Rectal smooth muscle tissue (tissue), 1 donor: ENCODE measurements around the gene DCAF8L2.

ENCODE experiments used
- H3K27ac ChIP-seq: one replicate; pipeline ENCODE4 v1.7.0; 2013; ENCODE audit warnings: low read depth, low read length, inconsistent platforms
- H3K27me3 ChIP-seq: one replicate; pipeline ENCODE4 v1.7.0; 2013; ENCODE audit warnings: low read length; ENCODE audit not compliant: control insufficient read depth, insufficient read depth
- H3K36me3 ChIP-seq: one replicate; pipeline ENCODE4 v1.7.0; 2013; ENCODE audit warnings: low read length; ENCODE audit not compliant: control insufficient read depth, insufficient read depth
- H3K4me1 ChIP-seq: one replicate; pipeline ENCODE4 v1.7.0; 2013; ENCODE audit warnings: low read length; ENCODE audit not compliant: control insufficient read depth, insufficient read depth
- H3K4me3 ChIP-seq: one replicate; pipeline ENCODE4 v1.7.0; 2013; ENCODE audit warnings: low read length
- H3K9ac ChIP-seq: one replicate; pipeline ENCODE4 v1.7.0; 2013; ENCODE audit warnings: low read length

DCAF8L2 gene

GRCh38 chrX:27765718-27766117 lies 175.6 kb downstream of the DCAF8L2 start:
- Histone ChIP-seq H3K36me3 (no peaks in the 10 kb centered on the region), H3K9ac (no peak overlapping the region), H3K27me3 (no peaks in the 10 kb centered on the region), H3K4me3 (no peak overlapping the region), H3K4me1 (no peaks in the 10 kb centered on the region), H3K27ac (no peak overlapping the region)

DNA sequence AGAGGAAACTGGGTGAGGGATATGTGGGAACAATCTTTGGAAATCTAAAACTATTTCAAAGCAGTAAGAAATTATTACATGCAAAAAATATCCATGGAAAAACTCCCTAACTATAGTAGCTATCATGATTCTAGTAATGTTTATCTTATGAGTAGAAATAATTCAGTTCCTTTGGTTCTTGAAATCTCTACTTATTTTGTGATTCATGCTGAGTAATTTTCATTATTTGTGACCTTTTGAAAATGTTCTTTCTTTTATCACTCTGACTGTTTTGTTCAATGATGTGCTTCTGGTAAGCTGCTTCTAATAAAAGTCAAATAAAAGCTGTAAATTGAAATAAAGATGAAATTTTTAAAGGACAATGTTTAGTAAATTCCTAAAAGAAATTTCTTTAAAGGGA lies 177.2 kb downstream of the DCAF8L2 start:
- H3K9ac ChIP-seq: no peak overlapping the region
- H3K27ac ChIP-seq: no peak overlapping the region
- H3K4me3 ChIP-seq: no peak overlapping the region
- H3K36me3 ChIP-seq: no peaks in the 10 kb centered on the region
- no peaks in the 10 kb centered on the region for H3K27me3 ChIP-seq
- H3K4me1 ChIP-seq: no peaks in the 10 kb centered on the region

DNA sequence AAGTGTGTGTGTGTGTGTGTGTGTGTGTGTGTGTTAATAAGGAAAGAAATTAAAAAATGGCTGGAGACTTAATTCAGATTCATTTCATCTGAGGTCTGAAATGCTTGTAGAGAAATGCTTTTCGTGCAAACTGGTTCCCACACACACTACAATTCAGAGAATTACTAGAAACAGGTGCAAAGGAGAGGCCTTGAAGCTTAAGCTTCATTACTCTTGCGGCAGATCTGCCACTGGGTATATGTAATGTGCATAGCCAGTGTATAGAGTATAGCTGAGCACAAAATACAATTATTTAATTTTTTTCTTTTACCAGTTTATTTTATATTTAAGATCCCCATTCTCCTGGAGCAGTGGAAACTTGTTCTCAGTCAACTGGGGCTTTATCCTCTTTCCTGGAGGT lies 185.8 kb downstream of the DCAF8L2 start:
- Histone ChIP-seq H3K27me3 (no peaks in the 10 kb centered on the region), H3K9ac (no peak overlapping the region), H3K36me3 (no peaks in the 10 kb centered on the region)

GRCh38 chrX:27796640-27797257 lies 206.6 kb downstream of the DCAF8L2 start:
- H3K4me1 ChIP-seq: no peaks in the 10 kb centered on the region
- no peak overlapping the region for H3K27ac ChIP-seq
- no peak overlapping the region for H3K9ac ChIP-seq
- H3K27me3 ChIP-seq: no peaks in the 10 kb centered on the region
- H3K4me3 ChIP-seq: no peak overlapping the region
- H3K36me3 ChIP-seq: no peaks in the 10 kb centered on the region

More for the DNA sequence above, 185.8 kb downstream of the DCAF8L2 start:
- Histone ChIP-seq H3K27ac (no peak overlapping the region), H3K4me1 (no peaks in the 10 kb centered on the region), H3K4me3 (no peak overlapping the region)

GRCh38 chrX:27797575-27797974 lies 207.4 kb downstream of the DCAF8L2 start:
- Histone ChIP-seq H3K4me3 (no peak overlapping the region), H3K27me3 (no peaks in the 10 kb centered on the region), H3K4me1 (no peaks in the 10 kb centered on the region), H3K9ac (no peak overlapping the region), H3K27ac (no peak overlapping the region), H3K36me3 (no peaks in the 10 kb centered on the region)
